Subcutaneous adipose tissue (tissue), 4 donors: Measurements from ENCODE around the gene CFAP99. TPM values are rescaled to one million over a fixed set of nuclear protein-coding genes. Genes with fewer than 3 reads are reported as not detected.

Experiments used
- CTCF ChIP-seq: fragments of 450-650 bp; IDR thresholded peaks from one replicate; pipeline ENCODE4 v1.5.1; 2016; ENCODE audit warnings: low read depth, mild to moderate bottlenecking, control low read depth, antibody characterized with exemption, moderate library complexity
- total RNA-seq, 4 donors: library from RNA; depleted of rRNA; stranded (reverse); fragments of >200 nt; gene quantifications; one replicate each; pipeline ENCODE4 v1.1.0, GENCODE V29; 2016

The CFAP99 gene
- total RNA-seq, 4 donors from 2014 or later, result not detected

GRCh38 chr4:2448589-2448988, 29.8 kb downstream of the CFAP99 start:
- TF ChIP-seq CTCF, result no peak

- TF ChIP-seq CTCF, result no peak
These were observed 30.3 kb downstream of the CFAP99 start for GRCh38 chr4:2449051-2449450.

- no peak for TF ChIP-seq CTCF
These were observed 31.0 kb downstream of the CFAP99 start for GRCh38 chr4:2449511-2450392.

- TF ChIP-seq CTCF, result no peak
These were observed 31.8 kb downstream of the CFAP99 start for GRCh38 chr4:2450394-2451035.

- no peak for TF ChIP-seq CTCF
These were observed 32.3 kb downstream of the CFAP99 start for GRCh38 chr4:2451036-2451520.

GRCh38 chr4:2451821-2452785, 33.3 kb downstream of the CFAP99 start:
- no peak for TF ChIP-seq CTCF
